Measurements from ENCODE around the gene NRG3. TPM values are rescaled to one million over a fixed set of nuclear protein-coding genes. Genes with fewer than 3 reads are reported as not detected.
A peak's percentile ranks its signal among the peaks of the same experiment; 100 is the strongest.

Gene NRG3
- total and polyA plus RNA-seq, 2 of the 8 experiments (the other 6 are each of a cell fraction or from before 2014, with no cell fraction given): 4.2 to 5.0 TPM

- CTCF ChIA-PET (ENCODE audit: partially characterized antibody): no interaction called here
- 83% methylated on average over 3 of the region's 3 CpGs; no CpG with 5 or more reads in 1 of the 2 experiments for WGBS, 2 experiments (ENCODE audit: extremely low coverage in 1 of 2, insufficient coverage in 1 of 2, insufficient read length in 1 of 2, insufficient replicate concordance in 2 of 2, low coverage in 1 of 2, low lambda C conversion rate in 2 of 2, missing lambda C conversion rate in 1 of 2)
- TF ChIP-seq SUZ12 (IDR thresholded peaks at IDR 0.05; ENCODE audit: low read length) (no peak), SIN3A (conservative IDR thresholded peaks at IDR 0.05 in 1 of 2, IDR thresholded peaks at IDR 0.05 in 1 of 2; ENCODE audit: low read depth in 1 of 2, low read length in 2 of 2) (no peak), EZH2 (IDR thresholded peaks at IDR 0.05; ENCODE audit: low read depth, low read length, severe bottlenecking) (no peak), TEAD4 (IDR thresholded peaks at IDR 0.05; ENCODE audit: low read depth, low read length) (no peak), TBP (IDR thresholded peaks at IDR 0.05; ENCODE audit: low read depth, low read length) (no peak), BCL11A (IDR thresholded peaks at IDR 0.05; ENCODE audit: low read depth in 2 of 2, low read length in 2 of 2) (no peak), CTBP2 (IDR thresholded peaks at IDR 0.05; ENCODE audit: borderline replicate concordance, insufficient read depth, insufficient read length, low read length) (no peak), SIRT6 (IDR thresholded peaks at IDR 0.05; ENCODE audit: low read length) (no peak), CHD2 (IDR thresholded peaks at IDR 0.05; ENCODE audit: low read length) (no peak), ATF2 (IDR thresholded peaks at IDR 0.05; ENCODE audit: low read length) (no peak), POU5F1 (IDR thresholded peaks at IDR 0.05; ENCODE audit: low read depth, low read length) (no peak)
Measured at GRCh38 chr10:81914736-81915503, 39.9 kb downstream of the NRG3 start.

More at GRCh38 chr10:81914736-81915503, 39.9 kb downstream of the NRG3 start:
- no peak overlapping the region for H2BK12ac ChIP-seq (ENCODE audit: low read depth, low read length)
- H2BK20ac ChIP-seq (ENCODE audit: low read length): no peak overlapping the region
- no peak overlapping the region for H3K9ac ChIP-seq (replicated peaks in 1 of 4; ENCODE audit: extremely low read depth in 1 of 4, low read depth in 3 of 4, low read length in 3 of 4)
- no peak overlapping the region for H2AFZ ChIP-seq (ENCODE audit: low read length)
- POLR2A ChIA-PET (ENCODE audit: partially characterized antibody): no interaction called here
- no peak overlapping the region for H3K4me3 ChIP-seq (ENCODE audit: extremely low read depth in 1 of 4, insufficient read depth in 2 of 4, low read depth in 3 of 4, low read length in 4 of 4)
- H3K23me2 ChIP-seq (ENCODE audit: low read depth, low read length): no peaks in the 10 kb centered on the region
- no peak overlapping the region for H2BK5ac ChIP-seq (ENCODE audit: low read depth, low read length)
- H3K4me1 ChIP-seq (replicated peaks in 1 of 4; ENCODE audit: control insufficient read depth in 3 of 4, insufficient read depth in 4 of 4, low read length in 3 of 4): peaks cover 5 to 15% (median 11%) of the 10 kb centered on the region in 4 experiments; a peak in 6 of 7 replicates
- no peaks in the 10 kb centered on the region for H3K9me3 ChIP-seq (ENCODE audit: insufficient read depth in 2 of 2, low read depth in 1 of 2, low read length in 1 of 2)
- no peak overlapping the region for H3K23ac ChIP-seq (ENCODE audit: insufficient read length)
- peaks cover 0 to 1% (median 0%) of the 10 kb centered on the region in 4 experiments; a peak in 1 of 7 replicates for H3K27me3 ChIP-seq (replicated peaks in 1 of 4; ENCODE audit: control insufficient read depth in 3 of 4, extremely low read depth in 1 of 4, insufficient read depth in 3 of 4, low read length in 3 of 4)
- no peak overlapping the region for H3K14ac ChIP-seq (ENCODE audit: insufficient read length)
- H3K36me3 ChIP-seq (ENCODE audit: control insufficient read depth in 2 of 4, insufficient read depth in 4 of 4, low read length in 3 of 4): no peaks in the 10 kb centered on the region
- DNase-seq (ENCODE audit: low read depth in 1 of 2, low spot score in 2 of 2): no peak
- FAIRE-seq: no peak
- H2BK15ac ChIP-seq (ENCODE audit: low read length): no peak overlapping the region
- H4K8ac ChIP-seq (ENCODE audit: extremely low read depth, insufficient read depth, low read length): no peak overlapping the region
- no peaks in the 10 kb centered on the region for H3K79me2 ChIP-seq (ENCODE audit: control insufficient read depth in 1 of 2, insufficient read depth in 2 of 2, low read length in 2 of 2)
- H4K5ac ChIP-seq (ENCODE audit: insufficient read length, low read depth, low read length): no peak overlapping the region
- H3K56ac ChIP-seq (replicated peaks; ENCODE audit: insufficient read length, low read depth, low read length): no peak overlapping the region
- no peak overlapping the region for H3K4ac ChIP-seq (replicated peaks; ENCODE audit: insufficient read length, low read depth, low read length)
- H4K20me1 ChIP-seq (replicated peaks in 1 of 2; ENCODE audit: control insufficient read depth in 1 of 2, insufficient read depth in 2 of 2, low read length in 2 of 2): no peaks in the 10 kb centered on the region
- H3K79me1 ChIP-seq (ENCODE audit: low read depth, low read length): no peaks in the 10 kb centered on the region
- no peak overlapping the region for H2BK120ac ChIP-seq (replicated peaks; ENCODE audit: low read depth, low read length)
- no peak overlapping the region for H3K18ac ChIP-seq (ENCODE audit: extremely low read depth, low read length)
- no peak overlapping the region for H2AK5ac ChIP-seq (ENCODE audit: low read depth, low read length)
- 0 out of 4 replicates have a peak overlapping the region, but pooled peaks of 1 of the 2 experiments have one; percentile 16 for H3K4me2 ChIP-seq (ENCODE audit: insufficient read depth in 1 of 2, low read depth in 2 of 2, low read length in 2 of 2)
- H3K27ac ChIP-seq (ENCODE audit: low read depth, low read length): no peak overlapping the region
- no peak overlapping the region for H4K91ac ChIP-seq (replicated peaks; ENCODE audit: insufficient read length, low read length)
